Activated T-cell treated with anti-CD3 and anti-CD28 coated beads for 48 hours (primary cell): ENCODE data around the gene BDKRB2.

Experiments
- DNase-seq: peaks from one replicate; pipeline ENCODE4 v3.0.0-alpha.2; 2020; ENCODE audit warnings: low read depth

The BDKRB2 gene

GRCh38 chr14:96272777-96273473 lies 68.3 kb downstream of the BDKRB2 start:
- DNase-seq: no peak

DNA sequence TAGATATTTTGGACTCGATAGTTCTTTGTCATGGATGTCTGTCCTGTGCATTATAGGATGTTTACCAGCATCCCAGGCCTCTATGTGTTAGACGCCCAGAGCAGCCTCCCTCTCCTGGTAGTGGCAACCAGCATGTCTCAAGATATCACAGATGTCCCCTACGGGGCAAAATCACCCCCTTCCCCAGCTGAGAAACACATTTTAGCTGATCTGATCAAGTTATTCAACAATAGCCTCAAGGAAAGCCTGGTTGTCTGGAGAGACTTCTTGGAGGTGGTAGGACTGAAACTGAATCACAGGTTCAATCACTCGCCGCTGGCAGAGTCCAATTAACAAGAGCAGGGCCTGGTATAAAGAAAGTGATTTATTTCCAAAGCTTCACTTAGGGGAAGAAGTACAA lies 69.0 kb downstream of the BDKRB2 start:
- DNase-seq: no peak

GRCh38 chr14:96274122-96274521 lies 69.5 kb downstream of the BDKRB2 start:
- DNase-seq: no peak

DNA sequence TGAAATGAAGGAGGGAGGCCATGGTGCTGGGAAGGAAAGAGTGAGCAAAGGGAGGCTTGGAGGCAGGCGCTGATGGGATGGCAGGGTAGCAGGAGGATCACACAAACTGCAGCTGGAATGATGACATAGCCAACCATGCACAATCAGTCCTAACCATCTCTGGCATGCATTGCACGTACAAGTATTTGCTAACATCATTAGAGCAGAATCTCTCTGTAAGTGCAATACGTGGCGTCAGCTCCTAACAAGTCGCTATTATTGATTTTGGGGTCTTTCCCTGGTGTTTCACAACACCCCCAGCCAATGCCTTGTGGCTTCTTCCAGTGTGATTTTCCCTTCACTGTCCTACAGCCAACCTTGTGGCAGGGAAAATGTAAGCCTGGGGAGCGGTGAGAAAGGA lies 69.9 kb downstream of the BDKRB2 start:
- no peak for DNase-seq

DNA sequence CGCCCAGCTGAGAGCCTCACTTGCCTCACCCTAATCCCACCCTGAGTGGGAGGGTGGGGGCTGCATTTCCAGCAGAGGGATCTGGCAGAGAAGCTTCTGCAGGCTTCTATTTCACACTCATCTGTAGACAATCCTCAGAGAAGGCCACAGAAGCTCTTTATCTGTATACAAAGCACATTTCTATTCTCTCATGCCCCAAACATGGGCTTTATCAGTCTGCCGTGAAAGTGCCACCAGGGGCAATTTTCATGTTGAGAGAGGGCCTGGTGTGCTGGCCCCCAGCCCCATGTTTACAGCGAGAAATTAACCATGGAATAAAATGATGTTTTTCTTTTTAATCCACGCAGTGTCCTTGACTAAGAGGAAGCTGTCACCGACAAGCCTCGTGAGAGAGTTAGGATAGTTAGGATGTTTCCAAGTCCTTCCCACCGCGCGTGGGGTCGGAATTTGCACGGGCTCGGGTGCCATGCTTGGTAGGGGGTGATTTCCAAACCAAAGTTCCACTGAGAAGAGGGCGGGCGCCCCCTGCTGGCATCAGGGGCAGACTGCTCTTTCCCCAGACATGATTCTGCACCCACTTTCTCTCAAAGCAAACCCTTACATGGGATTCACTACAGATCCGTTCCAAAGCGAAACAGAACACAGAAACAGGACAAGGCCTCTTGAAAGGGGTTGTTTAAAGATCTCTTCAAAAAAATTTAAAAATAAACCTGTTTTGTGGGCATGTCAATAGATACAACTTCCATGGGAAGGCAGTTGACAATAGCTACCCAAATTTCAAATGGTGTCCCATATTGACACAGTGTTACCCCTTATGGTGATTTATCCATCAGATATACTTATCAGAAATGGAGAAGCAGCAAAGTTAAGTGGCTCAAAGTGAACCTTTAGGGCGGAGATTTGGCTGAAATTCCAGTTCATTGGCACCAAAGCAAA lies 70.8 kb downstream of the BDKRB2 start:
- DNase-seq: peak; percentile 62

DNA sequence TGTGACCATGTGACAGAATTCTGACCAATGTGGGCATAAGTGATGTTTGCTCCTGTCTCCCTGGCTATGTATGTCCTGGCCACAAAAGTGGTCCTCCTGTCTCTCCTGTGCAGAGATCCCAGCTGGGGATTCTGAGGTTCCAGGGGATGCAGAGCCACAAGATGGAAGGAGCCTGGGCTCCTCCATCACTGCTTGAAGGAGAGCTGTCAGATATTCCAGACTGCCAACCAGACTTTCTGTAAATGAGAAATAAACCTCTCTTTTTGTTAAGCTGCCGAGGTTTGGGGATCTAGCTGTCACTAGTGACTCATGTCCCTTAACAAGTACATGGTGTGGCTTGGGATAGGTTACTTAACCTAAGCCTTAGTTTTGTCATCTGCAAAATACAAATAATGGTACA lies 73.3 kb downstream of the BDKRB2 start:
- DNase-seq: no peak

DNA sequence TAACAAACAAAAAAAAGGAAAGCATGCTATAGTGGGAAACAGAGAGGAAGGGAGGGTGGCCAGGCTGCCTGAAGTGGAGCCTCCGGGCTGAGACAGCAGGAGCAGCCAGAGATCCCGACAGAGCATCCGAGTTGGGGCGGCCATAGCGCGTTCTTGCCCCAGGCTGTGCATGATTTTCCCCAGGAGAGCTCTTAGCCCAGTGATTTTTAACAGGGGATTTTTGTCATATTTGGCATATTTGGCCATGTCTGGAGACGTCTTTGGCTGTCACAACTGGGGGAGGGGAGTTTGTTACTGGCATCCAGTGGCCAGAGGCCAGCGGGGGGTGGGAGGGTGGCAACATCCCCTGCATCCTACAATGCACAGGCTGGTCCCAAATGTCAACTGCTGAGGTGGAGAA lies 74.9 kb downstream of the BDKRB2 start:
- no peak for DNase-seq

DNA sequence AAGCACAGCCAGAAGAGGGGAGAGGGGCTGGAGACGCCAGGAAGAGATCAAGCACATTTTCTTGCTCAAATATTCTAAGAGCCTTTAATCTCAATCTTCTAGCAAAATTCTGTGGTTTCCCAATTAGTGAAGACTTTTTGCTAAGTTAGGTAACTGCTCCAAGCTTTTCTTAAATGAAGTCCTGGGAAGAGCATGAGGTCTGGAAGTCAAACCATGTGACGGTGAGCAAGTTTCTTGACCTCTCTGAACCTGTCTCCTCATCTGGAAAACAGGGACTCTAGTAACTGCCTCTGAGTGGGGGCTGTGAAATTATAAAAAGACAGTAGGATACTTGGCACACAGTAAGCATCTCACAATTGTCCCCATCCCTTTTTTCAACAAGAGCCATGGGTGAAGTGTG lies 75.5 kb downstream of the BDKRB2 start:
- DNase-seq: no peak

DNA sequence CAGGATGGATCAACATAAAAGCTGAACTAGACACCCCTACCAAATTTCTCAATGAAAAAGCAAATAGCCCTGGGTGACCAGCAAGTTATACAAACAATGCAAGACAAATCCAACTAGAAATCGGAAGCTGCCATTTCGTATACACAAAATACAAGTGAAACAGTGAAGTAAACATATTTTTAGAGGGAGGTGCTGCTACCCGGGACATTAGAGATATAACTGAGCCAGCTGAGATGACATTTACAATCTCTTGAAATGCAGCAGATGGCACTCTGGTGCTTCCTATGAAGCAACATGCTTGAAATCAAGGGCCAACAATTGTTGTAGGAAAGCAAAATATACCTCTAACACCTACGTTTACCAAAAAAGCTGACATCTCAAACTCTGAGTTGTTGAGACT lies 76.8 kb downstream of the BDKRB2 start:
- DNase-seq: no peak

- no peak for DNase-seq
These were observed 79.4 kb downstream of the BDKRB2 start for GRCh38 chr14:96284008-96284407.

DNA sequence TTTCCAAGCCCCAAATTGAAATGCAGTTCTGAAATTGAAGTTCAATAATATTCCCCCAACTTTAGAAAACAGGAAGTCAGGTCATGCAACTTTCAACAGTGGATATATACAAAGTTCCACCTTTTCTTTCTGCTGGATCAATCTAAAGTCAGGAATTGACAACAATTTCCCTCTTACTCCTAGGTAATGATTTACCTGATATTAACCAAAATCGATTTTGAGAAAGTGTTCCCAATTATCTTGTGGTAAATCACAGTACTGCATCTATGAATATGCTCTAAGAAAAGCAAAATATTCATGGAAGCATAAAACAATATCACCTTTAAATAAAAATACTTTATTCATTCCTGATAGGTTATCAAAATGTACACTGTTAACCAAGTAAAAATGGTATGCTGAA lies 79.8 kb downstream of the BDKRB2 start:
- DNase-seq: no peak

GRCh38 chr14:96285667-96286066 lies 81.0 kb downstream of the BDKRB2 start:
- no peak for DNase-seq

DNA sequence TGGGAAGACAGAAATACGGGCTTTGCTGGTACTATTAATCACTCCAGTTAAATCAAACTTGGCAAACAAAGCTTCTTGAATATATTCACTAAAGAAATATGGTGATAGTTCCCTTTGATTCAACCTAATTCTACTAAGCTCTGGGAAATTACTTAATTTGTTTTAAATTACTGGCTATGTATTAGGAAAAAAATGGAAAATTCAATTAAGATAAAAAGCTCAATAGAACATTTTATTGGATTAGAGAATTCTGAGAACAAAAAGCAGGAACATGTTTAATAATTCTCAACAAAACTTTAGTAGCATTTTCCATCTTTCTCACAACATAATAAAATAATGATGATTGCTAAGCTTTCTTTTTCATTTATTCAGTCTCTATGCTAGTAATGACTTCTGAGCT lies 81.6 kb downstream of the BDKRB2 start:
- DNase-seq: no peak

DNA sequence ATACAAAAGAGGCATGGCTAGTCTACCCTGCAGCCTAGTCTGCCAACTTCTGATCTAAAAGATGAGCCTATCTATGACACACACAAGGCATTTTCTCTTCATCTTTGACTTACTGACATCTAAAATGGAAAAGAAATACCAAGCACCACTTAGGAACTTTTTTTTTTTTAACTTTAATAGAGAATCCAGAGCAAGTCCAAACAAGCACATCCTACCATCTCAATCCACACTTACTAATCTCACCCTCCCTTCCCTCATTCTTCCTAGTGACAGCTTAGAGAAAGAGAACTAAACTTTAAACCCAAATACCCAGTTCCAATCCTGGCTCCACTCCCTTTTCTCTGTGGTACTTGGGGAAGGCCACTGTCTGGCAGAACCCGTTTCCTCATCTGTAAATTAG lies 83.2 kb downstream of the BDKRB2 start:
- DNase-seq: no peak
